NCI-H2107 treated with DMSO at 0.1 percent for 48 hours (cell line): Measurements from ENCODE around the gene SEMA3F.
A peak's percentile ranks its signal among the peaks of the same experiment; 100 is the strongest.

ENCODE experiments used
- DNase-seq: peaks from one replicate; lab custom pipeline; 2025; ENCODE audit not compliant: unreplicated experiment; lab: John Stamatoyannopoulos, UW

SEMA3F gene

GRCh38 chr3:50132421-50133282 is 22.5 kb upstream of the SEMA3F start:
- DNase-seq: no peak

GRCh38 chr3:50133283-50133615 is 21.9 kb upstream of the SEMA3F start:
- no peak for DNase-seq

- no peak for DNase-seq
These were observed 20.8 kb upstream of the SEMA3F start for GRCh38 chr3:50134367-50134766.

GRCh38 chr3:50135964-50136363 is 19.2 kb upstream of the SEMA3F start:
- no peak for DNase-seq

GRCh38 chr3:50136714-50137405 is 18.3 kb upstream of the SEMA3F start:
- no peak for DNase-seq

- no peak for DNase-seq
These were observed 17.6 kb upstream of the SEMA3F start for GRCh38 chr3:50137531-50137930.

GRCh38 chr3:50138266-50139200 is 16.6 kb upstream of the SEMA3F start:
- DNase-seq: no peak

- DNase-seq: no peak
These were observed 15.8 kb upstream of the SEMA3F start for GRCh38 chr3:50139308-50139707.

DNA sequence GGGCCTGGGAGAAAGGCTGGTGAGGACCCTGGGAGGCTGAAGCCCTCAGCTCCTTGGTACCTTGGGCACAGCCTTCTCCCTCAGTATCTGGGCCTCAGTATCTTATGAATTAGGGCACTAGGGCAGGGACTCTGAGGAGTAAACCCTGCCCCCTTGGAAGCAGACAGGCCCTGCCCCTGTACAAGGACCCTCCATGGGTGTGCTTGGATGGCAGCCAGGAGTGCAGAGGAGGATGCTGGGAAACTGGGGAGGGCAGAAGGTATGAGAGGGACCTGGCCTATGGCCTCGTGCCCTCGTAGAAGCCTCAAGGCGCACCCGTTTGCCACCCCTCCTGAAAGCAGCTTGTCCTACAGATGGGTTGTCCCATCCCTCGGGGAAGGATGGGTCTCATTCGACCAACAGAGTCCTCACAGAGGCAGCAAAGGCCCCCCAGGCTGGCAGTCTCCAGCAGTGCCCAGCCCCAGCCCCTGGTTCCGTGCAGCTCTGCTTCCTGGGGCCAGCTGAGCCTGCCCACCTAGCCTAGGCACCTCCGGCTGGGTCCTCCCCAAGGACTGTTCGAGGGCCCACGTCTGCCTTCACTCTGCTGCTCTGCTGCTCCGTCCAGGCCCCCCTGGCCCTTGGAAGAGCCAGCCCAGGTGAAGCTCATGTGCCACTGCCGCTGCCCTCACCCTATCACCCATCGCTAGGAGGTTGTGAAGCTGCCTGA is 15.3 kb upstream of the SEMA3F start:
- DNase-seq: no peak

DNA sequence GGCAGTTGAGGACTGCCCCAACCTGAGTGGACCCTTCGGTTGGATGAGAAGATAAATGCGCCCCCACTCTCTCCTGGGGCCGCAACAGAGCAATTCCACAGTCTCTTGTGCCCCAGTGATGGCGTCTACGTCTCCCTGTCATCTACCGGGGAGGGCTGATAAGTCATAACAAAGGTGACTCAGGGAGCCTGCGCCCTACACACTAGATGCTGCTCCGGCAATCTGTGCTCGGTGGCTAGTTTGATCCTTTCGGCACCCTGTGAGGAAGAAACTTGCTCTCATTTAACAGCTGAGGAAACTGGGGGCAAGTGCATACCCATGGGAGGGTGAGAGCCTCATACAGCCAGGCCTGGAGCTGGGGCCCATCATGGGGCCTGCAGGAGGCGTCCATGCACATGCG is 14.1 kb upstream of the SEMA3F start:
- DNase-seq: no peak

DNA sequence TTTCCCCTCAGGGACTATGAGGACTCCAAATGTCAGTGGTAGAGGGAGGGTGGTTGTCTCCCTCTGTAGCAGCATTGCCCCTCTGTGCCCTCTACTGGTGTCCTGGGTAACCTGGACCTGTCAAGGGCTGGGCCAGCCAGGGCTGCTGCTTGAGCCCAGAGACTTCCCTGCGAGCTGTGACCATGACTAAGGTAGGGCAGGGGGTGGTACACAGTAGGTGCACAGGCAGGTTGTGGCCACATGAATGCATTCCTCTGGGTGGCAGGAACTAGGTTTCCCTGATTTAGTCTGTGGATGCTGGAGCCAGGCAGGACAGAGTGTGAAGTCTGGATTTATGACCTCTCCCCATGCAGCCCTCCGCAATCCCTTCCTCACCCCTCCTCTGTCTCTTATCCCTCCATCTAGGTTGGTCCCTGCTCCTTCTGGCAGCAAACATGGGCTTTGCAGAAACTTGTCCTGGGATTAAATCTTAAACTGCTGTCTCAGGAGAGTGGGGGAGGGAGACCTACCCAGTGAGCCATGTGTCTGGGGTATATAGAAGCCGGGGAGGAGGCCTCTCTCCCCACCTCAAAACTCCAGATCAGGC is 8.7 kb upstream of the SEMA3F start:
- no peak for DNase-seq

- DNase-seq: no peak
These were observed 8.1 kb upstream of the SEMA3F start for GRCh38 chr3:50147016-50147415.

DNA sequence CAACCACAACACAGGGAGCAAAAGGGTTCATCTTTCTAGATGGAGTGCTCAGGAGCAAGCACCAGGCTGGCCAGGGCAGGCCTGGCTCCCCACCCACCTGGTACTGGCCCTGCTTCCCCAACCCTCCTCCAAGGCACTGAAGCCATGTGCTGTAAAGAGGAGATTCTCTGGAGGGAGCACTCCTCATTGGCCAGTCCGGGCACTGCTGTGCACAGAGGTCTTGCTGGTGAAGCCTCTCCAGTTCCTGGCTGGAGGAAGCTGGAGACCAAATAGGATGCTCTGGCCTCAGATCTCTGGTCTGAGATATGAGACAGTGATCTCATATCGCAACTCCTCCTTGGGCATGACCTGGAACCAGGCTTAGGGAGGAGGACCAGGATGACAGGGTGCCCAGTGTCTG is 7.7 kb upstream of the SEMA3F start:
- no peak for DNase-seq

GRCh38 chr3:50147861-50148260 is 7.3 kb upstream of the SEMA3F start:
- DNase-seq: no peak

DNA sequence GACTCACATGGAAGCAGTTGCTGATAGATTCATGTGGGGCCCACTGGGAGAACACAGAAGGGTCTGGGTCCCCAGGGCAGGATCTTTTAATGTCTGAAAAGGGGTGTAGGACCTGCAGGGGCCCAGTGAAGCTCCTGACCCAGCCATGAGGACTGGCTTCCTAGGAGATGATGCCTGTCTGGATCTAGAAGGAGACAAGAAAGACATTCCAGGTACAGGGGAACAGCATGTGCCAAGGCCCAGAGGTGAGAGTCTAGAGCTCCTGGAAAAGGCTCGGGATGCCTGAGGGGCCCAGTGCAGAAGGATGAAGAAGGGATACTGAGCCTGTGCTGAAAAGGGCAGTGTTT is 4.7 kb upstream of the SEMA3F start:
- DNase-seq: no peak

GRCh38 chr3:50150863-50151686 is 4.0 kb upstream of the SEMA3F start:
- peak; percentile 5 for DNase-seq

DNA sequence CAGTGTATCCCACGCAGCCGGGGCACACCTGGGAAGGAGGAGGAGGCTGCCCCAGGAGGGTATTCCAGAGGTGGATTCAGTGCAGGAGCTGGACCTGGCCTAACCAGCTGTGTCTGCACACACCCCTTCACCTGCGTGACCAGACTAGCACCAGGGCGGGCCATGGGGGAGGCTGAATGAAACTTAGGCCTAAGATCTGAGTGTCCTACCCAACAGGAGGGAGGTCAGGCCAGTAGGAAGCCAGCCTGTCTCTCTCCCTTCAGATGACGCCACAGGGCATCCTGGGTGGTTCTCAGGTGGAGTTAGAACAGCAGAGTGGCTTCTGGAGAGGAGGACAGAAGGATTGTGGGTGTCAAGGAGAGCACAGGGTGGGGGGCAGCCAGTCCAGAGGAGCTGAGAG is 3.4 kb upstream of the SEMA3F start:
- no peak for DNase-seq

DNA sequence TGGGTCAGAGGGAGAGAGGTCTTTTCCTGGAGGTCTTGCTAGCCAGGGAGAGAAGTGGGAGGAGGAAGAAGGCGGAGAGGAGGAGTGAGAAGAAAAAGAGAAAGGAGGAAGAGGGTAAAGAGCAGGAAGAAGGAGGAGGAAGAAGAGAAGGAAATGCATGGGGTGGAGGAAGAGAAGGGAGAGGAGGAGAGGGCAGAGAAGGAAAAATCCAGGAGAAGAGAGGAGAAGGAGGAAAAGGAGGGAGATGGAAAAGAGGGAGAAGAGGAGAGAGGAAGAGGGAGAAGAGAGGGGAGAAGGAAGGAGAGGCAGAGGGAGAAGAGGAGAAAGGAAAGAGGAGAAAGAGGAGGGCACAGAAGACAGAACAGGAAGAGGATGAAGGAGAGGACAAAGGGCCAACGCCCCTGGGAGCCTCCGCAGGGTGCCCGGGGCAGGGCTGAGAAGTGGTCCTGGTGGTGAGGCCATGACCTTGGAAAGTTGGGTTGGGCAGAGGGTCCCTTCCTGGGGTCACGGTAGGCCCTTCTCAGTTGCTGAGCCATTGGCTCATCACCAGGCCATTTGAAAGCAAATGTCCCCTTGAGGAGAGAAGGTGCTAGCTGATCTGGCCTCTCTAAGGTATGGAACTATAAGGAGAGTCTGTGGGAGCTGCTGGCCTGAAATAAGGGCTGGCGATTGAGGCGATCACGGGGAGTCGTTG is 1.2 kb upstream of the SEMA3F start:
- DNase-seq: no peak

DNA sequence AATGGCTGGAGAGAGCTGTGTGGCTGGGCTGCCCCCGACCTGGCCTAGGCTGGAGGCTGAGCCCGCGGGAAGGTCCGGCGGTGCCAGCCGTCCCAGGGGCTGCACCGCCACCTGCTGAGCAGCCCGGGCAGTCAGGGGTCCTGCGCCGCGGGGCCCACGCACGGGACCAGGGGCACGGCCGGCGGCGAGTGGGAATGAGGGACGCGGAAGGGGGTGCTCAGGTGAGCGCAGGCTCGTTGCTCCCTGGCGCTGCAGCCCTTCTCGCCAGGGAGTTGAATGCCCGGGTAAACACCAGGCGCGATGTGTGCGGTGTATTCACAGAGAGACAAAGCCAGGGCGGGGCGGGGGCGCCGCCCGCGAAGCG is 666 bp upstream of the SEMA3F start:
- no peak for DNase-seq
